Esophagus squamous epithelium (tissue), 5 donors: ENCODE measurements around the gene ATG10. TPM values are rescaled to one million over a fixed set of nuclear protein-coding genes. Genes with fewer than 3 reads are reported as not detected.

Experiments
- DNase-seq: peaks from one replicate; lab custom pipeline; 2025; lab: John Stamatoyannopoulos, UW
- H3K27ac ChIP-seq, 4 donors: fragments of 200-600 bp; sonication (generic); one replicate each; pipeline ENCODE4 v1.5.1; 2016 to 2019; ENCODE audit warnings: mild to moderate bottlenecking in 1 of 4
- H3K27me3 ChIP-seq, 4 donors: fragments of 200-600 bp; sonication (generic); 1 replicate in 3 of 4; 2 replicates in 1 of 4; pipeline versions ENCODE4 v1.5.1 to v1.6.0; 2017 to 2021; ENCODE audit warnings: antibody characterized with exemption in 1 of 4
- H3K36me3 ChIP-seq, 3 donors: fragments of 200-600 bp; sonication (generic); one replicate each; pipeline ENCODE4 v1.5.1; 2016 to 2019
- H3K4me1 ChIP-seq, 3 donors: fragments of 200-600 bp; sonication (generic); one replicate each; pipeline ENCODE4 v1.5.1; 2017 to 2019
- H3K4me3 ChIP-seq, 4 donors: fragments of 200-600 bp; sonication (generic); 1 replicate in 3 of 4; 2 replicates in 1 of 4; pipeline ENCODE4 v1.5.1; 2016 to 2019; ENCODE audit warnings: mild to moderate bottlenecking in 2 of 4, moderate library complexity in 1 of 4
- H3K9me3 ChIP-seq, 3 donors: fragments of 200-600 bp; sonication (generic); one replicate each; pipeline ENCODE4 v1.5.1; 2016 to 2019
- POLR2A ChIP-seq, 4 donors: fragments of 450-650 bp; IDR thresholded peaks; one replicate each; pipeline ENCODE4 v1.6.1; 2017; ENCODE audit warnings: antibody characterized with exemption in 4 of 4, mild to moderate bottlenecking in 4 of 4, moderate library complexity in 3 of 4
- WGBS, 2 donors: methylation state at CpG; one replicate each; pipeline ENCODE4 v1.1.5; 2018; 5-methylcytosine and 5-hydroxymethylcytosine counted together
- intact Hi-C: fragments of 100-400 bp; cut with DNase I; formaldehyde crosslinking; loops from one replicate; pipeline ENCODE4 v1.15.0; 2022
- total RNA-seq, 4 donors: library from RNA; depleted of rRNA; stranded (reverse); fragments of >200 nt; gene quantifications; one replicate each; pipeline ENCODE4 v1.1.0, GENCODE V29; 2016
- TF ChIP-seq, protein P1 (sequence below), 6 experiments: fragments of 450-650 bp in 4 of 6; fragments of 200-600 bp in 2 of 6; sonication (generic) in 2 of 6; IDR thresholded peaks; one replicate each; pipeline ENCODE4 v1.5.1; 2016 to 2019; ENCODE audit warnings: antibody characterized with exemption in 6 of 6, mild to moderate bottlenecking in 4 of 6, moderate library complexity in 4 of 6
- donor health status: DM: yes; HTN: yes; CAD: no.

The ATG10 gene
- total RNA-seq, 4 donors from 2014 or later = 3.1 to 7.8 (median 6.1) TPM

DNA sequence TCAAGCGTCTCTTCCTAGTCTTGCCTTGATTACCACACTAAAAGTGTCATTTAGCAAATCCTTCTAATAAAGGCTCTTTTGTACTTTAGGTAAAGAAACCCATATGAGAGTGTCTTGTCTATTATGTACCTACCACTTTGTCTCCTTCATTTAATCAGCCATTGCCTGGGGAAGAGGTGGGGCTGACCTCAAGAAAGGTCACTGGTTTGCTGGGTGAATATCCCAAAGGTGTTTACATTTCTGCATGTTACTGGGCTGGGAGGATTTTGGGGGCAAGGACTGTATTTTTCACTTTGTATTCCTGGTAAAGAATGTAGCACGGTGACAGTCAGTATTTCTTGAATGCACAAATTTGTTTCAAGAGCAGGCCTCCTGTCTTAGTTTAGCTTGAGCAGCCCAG lies 318.2 kb downstream of the ATG10 start:
- 80 to 100% methylated on average over 2 of the region's 2 CpGs for WGBS, 2 donors
- intact Hi-C loops = no loop called here
- no peak for TF ChIP-seq POLR2A (IDR thresholded peaks at IDR 0.05)
- TF ChIP-seq, protein P1, sequence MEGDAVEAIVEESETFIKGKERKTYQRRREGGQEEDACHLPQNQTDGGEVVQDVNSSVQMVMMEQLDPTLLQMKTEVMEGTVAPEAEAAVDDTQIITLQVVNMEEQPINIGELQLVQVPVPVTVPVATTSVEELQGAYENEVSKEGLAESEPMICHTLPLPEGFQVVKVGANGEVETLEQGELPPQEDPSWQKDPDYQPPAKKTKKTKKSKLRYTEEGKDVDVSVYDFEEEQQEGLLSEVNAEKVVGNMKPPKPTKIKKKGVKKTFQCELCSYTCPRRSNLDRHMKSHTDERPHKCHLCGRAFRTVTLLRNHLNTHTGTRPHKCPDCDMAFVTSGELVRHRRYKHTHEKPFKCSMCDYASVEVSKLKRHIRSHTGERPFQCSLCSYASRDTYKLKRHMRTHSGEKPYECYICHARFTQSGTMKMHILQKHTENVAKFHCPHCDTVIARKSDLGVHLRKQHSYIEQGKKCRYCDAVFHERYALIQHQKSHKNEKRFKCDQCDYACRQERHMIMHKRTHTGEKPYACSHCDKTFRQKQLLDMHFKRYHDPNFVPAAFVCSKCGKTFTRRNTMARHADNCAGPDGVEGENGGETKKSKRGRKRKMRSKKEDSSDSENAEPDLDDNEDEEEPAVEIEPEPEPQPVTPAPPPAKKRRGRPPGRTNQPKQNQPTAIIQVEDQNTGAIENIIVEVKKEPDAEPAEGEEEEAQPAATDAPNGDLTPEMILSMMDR (IDR thresholded peaks at IDR 0.05) = no peak
- no peaks in the 10 kb centered on the region for H3K9me3 ChIP-seq
- no peak overlapping the region for H3K27ac ChIP-seq
- H3K27me3 ChIP-seq = no peaks in the 10 kb centered on the region
- no peak for DNase-seq
- H3K4me3 ChIP-seq = no peak overlapping the region
- H3K4me1 ChIP-seq = no peaks in the 10 kb centered on the region
- no peaks in the 10 kb centered on the region for H3K36me3 ChIP-seq

DNA sequence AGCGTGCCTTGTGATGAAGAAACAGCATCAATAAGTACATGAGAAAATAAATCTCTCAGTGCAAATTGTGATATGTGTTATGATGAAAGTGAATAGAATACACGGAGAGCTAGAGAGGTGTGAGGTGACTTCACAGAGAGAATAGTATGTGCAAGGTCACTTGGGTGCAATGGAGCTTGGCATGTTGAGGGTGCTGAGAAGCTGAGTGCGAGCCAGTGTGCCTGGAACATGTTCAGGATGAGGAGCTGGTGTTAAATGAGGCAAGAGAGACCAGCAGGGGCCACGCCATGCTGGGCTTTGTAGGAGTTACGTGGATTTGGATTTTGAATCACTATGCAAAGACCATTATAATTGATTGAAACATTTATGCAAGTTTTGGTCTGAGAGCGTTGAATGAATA lies 319.1 kb downstream of the ATG10 start:
- no peaks in the 10 kb centered on the region for H3K36me3 ChIP-seq
- H3K4me3 ChIP-seq = no peak overlapping the region
- no peak overlapping the region for H3K27ac ChIP-seq
- TF ChIP-seq, protein P1 (IDR thresholded peaks at IDR 0.05) = no peak
- TF ChIP-seq POLR2A (IDR thresholded peaks at IDR 0.05) = no peak
- no peaks in the 10 kb centered on the region for H3K4me1 ChIP-seq
- H3K27me3 ChIP-seq = no peaks in the 10 kb centered on the region
- 88 to 90% methylated on average over 5 to 6 of the region's 6 CpGs for WGBS, 2 donors
- no peak for DNase-seq
- intact Hi-C loops = no loop called here
- no peaks in the 10 kb centered on the region for H3K9me3 ChIP-seq

DNA sequence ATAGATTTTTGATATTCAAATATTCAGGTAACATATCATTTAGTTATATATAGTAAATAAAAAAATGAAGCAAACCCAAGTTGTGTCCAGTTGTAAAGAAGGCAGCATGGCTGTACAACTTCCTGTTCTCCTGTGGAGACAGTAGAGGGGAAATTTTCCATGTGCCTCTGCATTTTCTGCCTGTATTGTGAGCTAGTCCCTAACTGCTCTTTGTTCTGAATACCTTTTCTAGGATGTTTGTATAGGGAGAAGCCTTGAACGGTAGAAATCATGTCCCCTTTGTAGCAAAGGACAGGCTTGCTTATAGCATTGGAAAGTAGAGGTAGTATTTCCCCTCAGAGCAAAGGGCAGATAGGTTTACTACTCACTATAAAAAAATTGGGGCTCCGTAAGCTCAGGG lies 319.6 kb downstream of the ATG10 start:
- Histone ChIP-seq H3K9me3 (no peaks in the 10 kb centered on the region), H3K4me3 (no peak overlapping the region), H3K27ac (no peak overlapping the region), H3K36me3 (no peaks in the 10 kb centered on the region), H3K4me1 (no peaks in the 10 kb centered on the region), H3K27me3 (no peaks in the 10 kb centered on the region)
- 74 to 81% methylated on average over 2 of the region's 2 CpGs for WGBS, 2 donors
- no peak for TF ChIP-seq POLR2A (IDR thresholded peaks at IDR 0.05)
- TF ChIP-seq, protein P1 (IDR thresholded peaks at IDR 0.05) = no peak
- intact Hi-C loops = no loop called here
- DNase-seq = no peak

DNA sequence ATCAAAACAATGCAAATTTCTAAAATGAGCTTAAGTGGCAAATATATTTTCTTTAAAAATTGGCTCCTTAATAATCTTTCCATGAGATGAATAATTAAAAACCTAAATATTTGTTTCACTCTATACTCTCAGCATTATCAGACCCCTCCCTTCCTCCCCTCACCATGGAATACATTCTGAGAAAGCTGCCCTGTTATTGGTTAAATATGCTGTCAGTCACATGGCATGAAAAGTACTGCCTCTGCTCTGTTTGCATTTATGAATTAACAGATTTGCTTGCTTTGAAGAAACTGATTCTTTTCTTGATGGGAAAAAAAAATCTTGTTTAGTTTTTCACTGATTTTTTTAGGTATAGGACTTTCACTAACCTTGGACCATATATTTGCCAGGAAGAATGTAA lies 323.3 kb downstream of the ATG10 start:
- Histone ChIP-seq H3K9me3 (no peaks in the 10 kb centered on the region), H3K27me3 (no peaks in the 10 kb centered on the region), H3K36me3 (no peaks in the 10 kb centered on the region), H3K27ac (no peak overlapping the region), H3K4me1 (no peaks in the 10 kb centered on the region), H3K4me3 (no peak overlapping the region)
- intact Hi-C loops = no loop called here
- TF ChIP-seq POLR2A (IDR thresholded peaks at IDR 0.05) = no peak
- TF ChIP-seq, protein P1 (IDR thresholded peaks at IDR 0.05) = no peak
- DNase-seq = no peak

DNA sequence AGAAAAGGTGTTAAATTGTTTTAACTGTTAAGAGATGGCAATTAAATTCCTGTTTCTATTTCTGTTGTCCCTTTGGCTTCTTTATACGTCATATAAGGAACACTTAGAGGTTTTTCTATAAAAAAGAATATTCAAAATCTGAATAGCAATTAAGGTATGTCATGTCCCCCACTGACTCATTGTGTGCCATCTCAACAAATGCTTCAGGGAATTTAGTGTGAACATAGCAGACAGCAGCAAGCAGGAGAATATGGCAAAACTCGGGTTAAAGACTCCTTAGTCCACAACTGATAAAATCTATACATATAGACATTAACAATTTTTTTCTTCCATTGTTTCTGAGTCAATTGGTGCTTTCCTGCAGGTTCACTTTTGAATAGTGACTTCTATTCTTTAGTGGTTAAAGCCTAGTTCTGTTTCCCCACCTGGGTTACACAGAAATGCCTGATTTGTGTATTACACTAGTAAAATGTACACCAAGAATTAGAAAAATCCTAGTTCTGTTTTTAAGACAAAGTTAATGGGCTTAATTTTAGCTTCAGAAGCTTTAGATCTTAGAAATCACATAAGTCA lies 324.2 kb downstream of the ATG10 start:
- no peaks in the 10 kb centered on the region for H3K27me3 ChIP-seq
- 56 to 69% methylated on average over 2 of the region's 2 CpGs for WGBS, 2 donors
- no peak for DNase-seq
- no peaks in the 10 kb centered on the region for H3K4me1 ChIP-seq
- H3K9me3 ChIP-seq = no peaks in the 10 kb centered on the region
- no peaks in the 10 kb centered on the region for H3K36me3 ChIP-seq
- H3K27ac ChIP-seq = no peak overlapping the region
- TF ChIP-seq, protein P1 (IDR thresholded peaks at IDR 0.05) = no peak
- TF ChIP-seq POLR2A (IDR thresholded peaks at IDR 0.05) = no peak
- intact Hi-C loops = no loop called here
- H3K4me3 ChIP-seq = no peak overlapping the region
